ENCODE measurements around the gene CHRDL2. TPM values are rescaled to one million over a fixed set of nuclear protein-coding genes. Genes with fewer than 3 reads are reported as not detected.

CHRDL2 gene
- polyA plus RNA-seq, 1 experiment = 0.09 TPM

DNA sequence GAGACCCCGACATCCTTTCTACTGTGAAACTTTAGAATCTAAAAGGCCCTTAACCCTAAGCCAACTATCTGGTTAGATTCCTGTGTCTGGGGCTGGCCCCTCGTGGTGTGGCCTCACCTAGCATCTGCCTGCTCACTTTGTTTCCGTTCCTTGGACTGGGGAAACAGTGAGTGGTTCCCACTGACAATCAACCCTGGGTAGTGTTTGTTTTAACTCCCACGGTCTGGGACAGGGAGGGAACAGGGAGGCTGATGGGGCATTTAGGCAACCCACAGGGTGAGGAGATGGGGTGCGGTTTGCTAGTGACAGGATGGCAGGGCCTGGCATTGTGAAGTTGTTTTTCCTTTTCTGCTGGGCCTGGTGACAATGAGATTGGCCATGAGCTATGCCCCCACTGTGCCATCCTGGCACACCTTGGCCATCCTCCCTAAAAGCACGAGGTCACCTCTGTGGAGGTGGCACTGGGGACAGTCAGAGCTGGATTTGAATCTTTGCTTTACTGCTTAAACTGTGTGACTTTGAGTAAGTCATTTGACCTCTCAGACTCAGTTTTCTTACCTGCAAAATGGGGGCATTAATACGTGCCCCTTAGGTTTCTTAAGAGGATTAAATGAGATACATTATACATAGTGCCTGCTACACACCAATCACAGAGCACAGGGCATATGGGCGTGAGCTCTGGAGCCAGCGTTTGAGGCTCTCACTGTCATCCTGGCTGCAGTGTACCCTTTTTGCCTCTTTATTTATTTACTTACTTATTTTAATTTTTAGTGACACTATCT lies 31.4 kb downstream of the CHRDL2 start:
- ChIA-PET POLR2A (no interaction called here), CTCF (interaction anchor here (1.3 to 5.9 kb wide), 8 partner anchors 9 to 65 kb away, joined by 3 to 76 read pairs (median 6); no protein-coding TSS in a partner anchor)
- TF ChIP-seq, protein P1, sequence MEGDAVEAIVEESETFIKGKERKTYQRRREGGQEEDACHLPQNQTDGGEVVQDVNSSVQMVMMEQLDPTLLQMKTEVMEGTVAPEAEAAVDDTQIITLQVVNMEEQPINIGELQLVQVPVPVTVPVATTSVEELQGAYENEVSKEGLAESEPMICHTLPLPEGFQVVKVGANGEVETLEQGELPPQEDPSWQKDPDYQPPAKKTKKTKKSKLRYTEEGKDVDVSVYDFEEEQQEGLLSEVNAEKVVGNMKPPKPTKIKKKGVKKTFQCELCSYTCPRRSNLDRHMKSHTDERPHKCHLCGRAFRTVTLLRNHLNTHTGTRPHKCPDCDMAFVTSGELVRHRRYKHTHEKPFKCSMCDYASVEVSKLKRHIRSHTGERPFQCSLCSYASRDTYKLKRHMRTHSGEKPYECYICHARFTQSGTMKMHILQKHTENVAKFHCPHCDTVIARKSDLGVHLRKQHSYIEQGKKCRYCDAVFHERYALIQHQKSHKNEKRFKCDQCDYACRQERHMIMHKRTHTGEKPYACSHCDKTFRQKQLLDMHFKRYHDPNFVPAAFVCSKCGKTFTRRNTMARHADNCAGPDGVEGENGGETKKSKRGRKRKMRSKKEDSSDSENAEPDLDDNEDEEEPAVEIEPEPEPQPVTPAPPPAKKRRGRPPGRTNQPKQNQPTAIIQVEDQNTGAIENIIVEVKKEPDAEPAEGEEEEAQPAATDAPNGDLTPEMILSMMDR (IDR thresholded peaks at IDR 0.05; ENCODE audit: insufficient read depth, low read depth, low read length) = no peak
- Histone ChIP-seq H3K27me3 (ENCODE audit: control insufficient read depth, insufficient read depth, low read length) (no peaks in the 10 kb centered on the region), H3K4me3 (ENCODE audit: low read depth, low read length) (no peak overlapping the region), H3K36me3 (ENCODE audit: control insufficient read depth, insufficient read depth, low read length) (no peaks in the 10 kb centered on the region)
- DNase-seq (ENCODE audit: low read depth) = no peak

DNA sequence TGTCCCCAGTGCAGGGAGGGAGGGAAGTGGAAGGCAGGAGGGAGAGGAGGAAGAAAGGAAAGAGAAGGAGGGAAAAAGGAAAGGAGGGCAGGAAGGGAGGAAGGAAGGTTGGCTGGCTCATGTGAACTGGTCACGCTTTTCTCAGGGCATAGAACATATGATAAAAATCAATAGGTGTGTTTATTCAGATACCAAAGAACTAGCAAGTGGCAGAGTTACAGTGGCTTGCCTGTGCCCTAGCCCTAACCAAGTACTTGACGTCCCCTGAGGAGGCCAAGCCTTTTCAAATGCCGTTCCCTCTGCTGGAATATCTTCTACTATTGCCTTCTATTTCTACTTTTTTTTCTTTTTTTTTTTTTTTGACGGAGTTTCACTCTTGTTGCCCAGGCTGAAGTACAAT lies 33.5 kb downstream of the CHRDL2 start:
- POLR2A ChIA-PET = no interaction called here
- no peak overlapping the region for H3K4me3 ChIP-seq (ENCODE audit: low read depth, low read length)
- DNase-seq (ENCODE audit: low read depth) = no peak
- no peaks in the 10 kb centered on the region for H3K36me3 ChIP-seq (ENCODE audit: control insufficient read depth, insufficient read depth, low read length)
- no peaks in the 10 kb centered on the region; the same call in 1 of the 2 replicates for H3K27me3 ChIP-seq (ENCODE audit: control insufficient read depth, insufficient read depth, low read length)
- CTCF ChIA-PET = interaction anchor here (0.6 to 5.9 kb wide), 5 partner anchors 11 to 96 kb away, joined by 3 to 76 read pairs (median 3); no protein-coding TSS in a partner anchor
- TF ChIP-seq, protein P1 (IDR thresholded peaks at IDR 0.05; ENCODE audit: insufficient read depth, low read depth, low read length) = no peak

DNA sequence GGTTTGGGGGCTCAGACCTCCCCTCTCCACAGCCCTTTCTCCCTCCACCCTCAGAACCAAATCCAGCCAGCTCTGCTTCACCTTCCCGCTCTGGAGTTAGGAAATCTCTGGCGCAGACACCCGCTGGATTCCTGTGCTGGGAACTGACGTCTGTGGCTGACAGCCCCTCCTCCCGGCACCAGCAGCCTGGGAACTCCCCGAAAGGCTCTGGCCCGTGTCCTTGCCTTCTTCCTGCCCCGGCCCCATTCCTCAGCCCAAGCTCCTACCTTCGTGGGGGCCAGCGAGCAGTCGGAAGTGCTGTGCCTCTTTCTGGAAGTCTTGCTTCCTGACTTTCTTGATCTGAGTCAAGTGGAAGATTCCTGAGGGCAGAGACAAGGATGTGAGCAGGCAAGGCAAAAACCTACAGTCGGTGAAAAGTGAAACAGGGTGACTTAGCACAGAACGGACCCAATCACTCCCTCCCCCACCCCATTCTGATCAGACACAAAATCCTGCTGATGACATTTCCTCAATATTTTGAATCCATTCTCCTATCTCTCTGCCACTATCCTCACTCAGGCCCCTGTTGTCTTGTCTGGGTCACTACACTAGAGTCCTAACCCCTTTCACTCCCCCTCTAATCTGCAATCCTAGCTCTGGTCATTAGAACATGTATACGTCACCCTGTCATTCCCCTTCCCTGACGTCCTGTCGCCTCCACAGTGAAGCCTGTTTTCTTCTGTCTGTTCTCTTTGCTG lies 34.1 kb downstream of the CHRDL2 start:
- Histone ChIP-seq H3K27me3 (ENCODE audit: control insufficient read depth, insufficient read depth, low read length) (no peaks in the 10 kb centered on the region; the same call in 1 of the 2 replicates), H3K36me3 (ENCODE audit: control insufficient read depth, insufficient read depth, low read length) (no peaks in the 10 kb centered on the region), H3K4me3 (ENCODE audit: low read depth, low read length) (no peak overlapping the region)
- TF ChIP-seq, protein P1 (IDR thresholded peaks at IDR 0.05; ENCODE audit: insufficient read depth, low read depth, low read length) = no peak
- POLR2A ChIA-PET = interaction anchor here (0.6 kb wide), 1 partner anchor 12 kb away, joined by 5 read pairs; no protein-coding TSS in a partner anchor
- CTCF ChIA-PET = interaction anchor here (0.7 to 5.3 kb wide), 12 partner anchors 10 to 96 kb away, joined by 3 to 36 read pairs (median 5); no protein-coding TSS in a partner anchor
- peak; percentile 60 for DNase-seq (ENCODE audit: low read depth)

DNA sequence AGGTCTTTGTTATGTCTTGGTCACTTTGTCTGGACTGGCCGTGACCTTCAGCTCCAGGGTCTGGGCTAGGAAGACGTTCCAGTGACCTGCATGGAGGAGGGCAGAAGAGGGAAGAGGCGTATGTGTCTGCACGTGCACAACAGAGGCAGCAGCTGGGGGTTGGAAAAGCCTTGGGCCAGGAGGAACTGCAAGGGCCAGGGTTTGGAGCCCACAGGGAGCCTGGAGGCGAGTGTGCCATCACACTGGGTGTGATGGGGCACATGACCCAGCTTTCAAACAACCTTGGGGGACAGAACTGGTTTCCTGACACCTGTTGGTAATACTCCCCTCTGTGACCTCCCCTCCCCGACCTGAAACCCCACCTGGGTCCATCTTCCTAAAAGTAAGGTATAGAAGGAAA lies 34.7 kb downstream of the CHRDL2 start:
- ChIA-PET CTCF (interaction anchor here (1.0 to 5.3 kb wide), 10 partner anchors 9 to 62 kb away, joined by 3 to 36 read pairs (median 5); no protein-coding TSS in a partner anchor), POLR2A (interaction anchor here (0.6 kb wide), 1 partner anchor 12 kb away, joined by 5 read pairs; no protein-coding TSS in a partner anchor)
- TF ChIP-seq, protein P1 (IDR thresholded peaks at IDR 0.05; ENCODE audit: insufficient read depth, low read depth, low read length) = no peak
- DNase-seq (ENCODE audit: low read depth) = no peak
- H3K27me3 ChIP-seq (ENCODE audit: control insufficient read depth, insufficient read depth, low read length) = no peaks in the 10 kb centered on the region; the same call in 1 of the 2 replicates
- no peaks in the 10 kb centered on the region for H3K36me3 ChIP-seq (ENCODE audit: control insufficient read depth, insufficient read depth, low read length)
- no peak overlapping the region for H3K4me3 ChIP-seq (ENCODE audit: low read depth, low read length)
